ENCODE measurements around the gene PITHD1.

The PITHD1 gene

GRCh38 chr1:23806280-23806679, 28.1 kb downstream of the PITHD1 start:
- TF ChIP-seq CTCF (conservative IDR thresholded peaks at IDR 0.05; ENCODE audit: low read depth, low read length): no peak
- no peak for DNase-seq (ENCODE audit: low read depth)
- H3K4me3 ChIP-seq (ENCODE audit: low read depth, low read length): no peak overlapping the region

- no peak overlapping the region for H3K4me3 ChIP-seq (ENCODE audit: low read depth, low read length)
- peak; percentile 52 for DNase-seq (ENCODE audit: low read depth)
- TF ChIP-seq CTCF (conservative IDR thresholded peaks at IDR 0.05; ENCODE audit: low read depth, low read length): no peak
Measured at GRCh38 chr1:23807453-23807852, 29.2 kb downstream of the PITHD1 start.

GRCh38 chr1:23809751-23810171, 31.5 kb downstream of the PITHD1 start:
- TF ChIP-seq CTCF (conservative IDR thresholded peaks at IDR 0.05; ENCODE audit: low read depth, low read length): peak; percentile 84
- peak; percentile 73 for DNase-seq (ENCODE audit: low read depth)

GRCh38 chr1:23810818-23811540, 32.8 kb downstream of the PITHD1 start:
- DNase-seq (ENCODE audit: low read depth): peak; percentile 53

More at GRCh38 chr1:23809751-23810171, 31.5 kb downstream of the PITHD1 start:
- no peak overlapping the region for H3K4me3 ChIP-seq (ENCODE audit: low read depth, low read length)

GRCh38 chr1:23814016-23814415, 35.8 kb downstream of the PITHD1 start:
- DNase-seq (ENCODE audit: low read depth): no peak

More at GRCh38 chr1:23810818-23811540, 32.8 kb downstream of the PITHD1 start:
- H3K4me3 ChIP-seq (ENCODE audit: low read depth, low read length): no peak overlapping the region
- TF ChIP-seq CTCF (conservative IDR thresholded peaks at IDR 0.05; ENCODE audit: low read depth, low read length): peak; percentile 84

DNA sequence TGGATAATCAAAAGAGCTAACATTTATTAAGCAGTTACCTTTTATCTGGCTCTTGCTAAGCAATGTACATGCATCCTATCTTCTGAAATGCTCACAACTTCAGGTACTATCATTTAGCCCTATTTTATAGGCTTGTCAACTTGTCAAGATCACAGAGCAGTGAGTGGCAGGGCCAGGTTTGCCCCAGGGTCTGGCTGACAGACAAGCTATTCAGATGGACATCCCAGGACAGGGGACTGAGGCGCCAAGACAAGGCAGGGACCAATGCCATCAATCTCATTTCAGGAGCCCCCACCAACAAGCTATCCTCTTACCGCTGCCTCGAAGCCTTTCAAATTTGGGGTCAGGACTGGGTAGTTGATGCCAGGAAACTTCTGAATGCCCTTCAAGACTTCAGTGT, 38.1 kb downstream of the PITHD1 start:
- TF ChIP-seq CTCF (conservative IDR thresholded peaks at IDR 0.05; ENCODE audit: low read depth, low read length): no peak
- no peak overlapping the region for H3K4me3 ChIP-seq (ENCODE audit: low read depth, low read length)
- DNase-seq (ENCODE audit: low read depth): no peak

More at GRCh38 chr1:23814016-23814415, 35.8 kb downstream of the PITHD1 start:
- TF ChIP-seq CTCF (conservative IDR thresholded peaks at IDR 0.05; ENCODE audit: low read depth, low read length): no peak
- no peak overlapping the region for H3K4me3 ChIP-seq (ENCODE audit: low read depth, low read length)

- H3K4me3 ChIP-seq (ENCODE audit: low read depth, low read length): no peak overlapping the region
- no peak for TF ChIP-seq CTCF (conservative IDR thresholded peaks at IDR 0.05; ENCODE audit: low read depth, low read length)
- no peak for DNase-seq (ENCODE audit: low read depth)
Measured at GRCh38 chr1:23816906-23817305, 38.7 kb downstream of the PITHD1 start.

Measured in choroid plexus epithelial cell (primary cell).